ENCODE data around the gene TRIM17.

TRIM17 gene

GRCh38 chr1:228378090-228378872 lies 38.4 kb downstream of the TRIM17 start:
- peak; percentile 32 for DNase-seq (ENCODE audit: low read depth)

GRCh38 chr1:228377664-228378089 lies 39.0 kb downstream of the TRIM17 start:
- no peak for DNase-seq (ENCODE audit: low read depth)

- DNase-seq (ENCODE audit: low read depth), result no peak
Observed at GRCh38 chr1:228376651-228377631, 39.7 kb downstream of the TRIM17 start.

GRCh38 chr1:228376262-228376628 lies 40.4 kb downstream of the TRIM17 start:
- no peak for DNase-seq (ENCODE audit: low read depth)

GRCh38 chr1:228375578-228376261 lies 40.9 kb downstream of the TRIM17 start:
- no peak for DNase-seq (ENCODE audit: low read depth)

GRCh38 chr1:228374711-228375577 lies 41.7 kb downstream of the TRIM17 start:
- peak; percentile 93 for DNase-seq (ENCODE audit: low read depth)

GRCh38 chr1:228373681-228374571 lies 42.7 kb downstream of the TRIM17 start:
- no peak for DNase-seq (ENCODE audit: low read depth)

- no peak for DNase-seq (ENCODE audit: low read depth)
Observed at GRCh38 chr1:228373004-228373680, 43.5 kb downstream of the TRIM17 start.

GRCh38 chr1:228372183-228373003 lies 44.3 kb downstream of the TRIM17 start:
- DNase-seq (ENCODE audit: low read depth), result no peak

- DNase-seq (ENCODE audit: low read depth), result no peak
Observed at GRCh38 chr1:228371741-228372182, 44.9 kb downstream of the TRIM17 start.

GRCh38 chr1:228370941-228371740 lies 45.5 kb downstream of the TRIM17 start:
- DNase-seq (ENCODE audit: low read depth), result no peak

- no peak for DNase-seq (ENCODE audit: low read depth)
Observed at GRCh38 chr1:228370439-228370940, 46.2 kb downstream of the TRIM17 start.

- no peak for DNase-seq (ENCODE audit: low read depth)
Observed at GRCh38 chr1:228369608-228370438, 46.8 kb downstream of the TRIM17 start.

- DNase-seq (ENCODE audit: low read depth), result no peak
Observed at GRCh38 chr1:228368801-228369607, 47.7 kb downstream of the TRIM17 start.

GRCh38 chr1:228367798-228368791 lies 48.6 kb downstream of the TRIM17 start:
- no peak for DNase-seq (ENCODE audit: low read depth)
